GM21737 (cell line): ENCODE results near the gene CXCR3.
"Not testable (repeated sequence)": the region's sequence is repeated elsewhere in the genome, so short reads cannot be mapped to it uniquely, and the experiment has no call there.

Source experiments
- ATAC-seq: cut with Tn5 transposase; IDR thresholded peaks from one replicate; pipeline ENCODE4 v1.9.1; 2021; ENCODE audit warnings: mild to moderate bottlenecking, moderate library complexity; ENCODE audit not compliant: unreplicated experiment

The CXCR3 gene

DNA sequence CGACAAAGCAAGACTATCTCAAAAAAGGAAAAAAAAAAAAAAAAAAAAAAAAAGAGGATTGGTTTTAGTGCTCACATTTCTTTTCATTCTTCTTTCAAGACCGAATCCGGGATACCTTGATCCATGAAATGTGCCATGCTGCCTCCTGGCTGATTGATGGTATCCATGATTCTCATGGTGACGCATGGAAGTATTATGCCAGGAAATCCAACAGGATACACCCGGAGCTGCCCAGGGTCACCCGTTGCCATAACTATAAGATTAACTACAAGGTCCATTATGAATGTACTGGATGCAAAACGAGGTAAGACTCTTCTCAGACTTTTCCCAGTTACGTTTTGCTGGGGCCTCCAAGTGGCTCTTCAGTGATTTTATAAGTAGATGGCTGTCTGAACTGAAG is 6.1 kb downstream of the CXCR3 start:
- no peak for ATAC-seq

- not testable (repeated sequence) for ATAC-seq
Measured at GRCh38 chrX:71611736-71612135, 6.6 kb downstream of the CXCR3 start.

- ATAC-seq = no peak
Measured at GRCh38 chrX:71609095-71609750, 9.1 kb downstream of the CXCR3 start.

GRCh38 chrX:71607488-71607887 is 10.8 kb downstream of the CXCR3 start:
- ATAC-seq = no peak

- no peak for ATAC-seq
Measured at GRCh38 chrX:71606536-71607216, 11.6 kb downstream of the CXCR3 start.

DNA sequence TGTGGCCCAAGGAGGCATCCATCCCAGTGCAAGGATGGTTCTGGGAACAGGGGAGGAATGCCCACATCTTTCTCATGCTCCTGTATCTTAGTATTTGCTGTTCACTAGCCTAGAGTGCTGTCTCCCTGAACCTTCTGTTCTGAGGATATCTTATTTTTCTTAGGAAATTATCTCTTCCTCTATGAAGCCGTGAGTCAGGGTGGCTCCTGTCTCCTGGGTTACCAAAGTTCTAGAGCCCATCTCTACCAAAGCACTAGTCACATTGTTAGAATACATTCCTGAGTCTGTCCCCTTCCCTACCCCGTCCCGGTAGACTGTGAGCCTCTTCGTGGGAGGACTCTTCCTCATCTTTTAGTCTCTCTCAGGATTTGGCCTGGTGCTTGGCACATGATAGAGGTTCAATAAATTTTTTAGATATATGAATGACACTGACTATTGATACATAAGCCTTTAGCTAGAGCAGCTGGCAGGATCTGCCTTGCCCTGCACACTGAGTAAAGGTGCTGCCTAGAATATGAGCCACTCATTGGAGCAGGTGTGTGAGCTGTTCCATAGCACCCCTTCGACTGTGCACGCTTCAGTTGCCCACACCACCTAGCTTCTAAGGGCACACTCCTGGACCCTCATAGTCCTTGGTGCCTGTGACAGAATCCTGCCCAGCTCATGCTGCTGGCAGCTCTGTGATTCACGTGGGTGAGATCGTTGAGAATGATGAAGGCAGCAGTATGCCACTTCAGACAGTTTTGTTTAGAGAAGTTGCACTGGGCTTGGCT is 13.3 kb downstream of the CXCR3 start:
- no peak for ATAC-seq

GRCh38 chrX:71604141-71604540 is 14.2 kb downstream of the CXCR3 start:
- ATAC-seq = no peak

GRCh38 chrX:71603618-71604017 is 14.7 kb downstream of the CXCR3 start:
- ATAC-seq = no peak

DNA sequence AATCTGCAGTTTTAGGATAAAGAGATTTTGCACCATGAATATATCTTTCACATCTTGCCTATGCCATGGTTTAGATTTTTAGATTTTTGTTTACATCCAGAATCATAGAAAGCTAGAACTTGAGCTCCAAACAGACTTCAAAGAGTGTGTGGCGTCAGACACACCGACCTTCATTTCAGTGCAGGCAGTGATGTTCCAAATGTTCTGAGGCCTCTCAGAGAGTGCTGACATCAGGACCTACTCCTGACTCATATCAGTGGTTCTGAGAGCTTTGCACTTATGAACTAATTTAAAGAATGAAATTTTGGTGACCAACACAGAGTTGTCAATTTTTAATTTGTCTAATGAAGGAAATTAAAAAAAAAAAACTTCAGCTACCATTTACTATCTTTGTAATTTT is 18.3 kb downstream of the CXCR3 start:
- no peak for ATAC-seq

- ATAC-seq = not testable (repeated sequence)
Measured at GRCh38 chrX:71593210-71593609, 25.1 kb downstream of the CXCR3 start.

- no peak for ATAC-seq
Measured at GRCh38 chrX:71586929-71587328, 31.4 kb downstream of the CXCR3 start.

DNA sequence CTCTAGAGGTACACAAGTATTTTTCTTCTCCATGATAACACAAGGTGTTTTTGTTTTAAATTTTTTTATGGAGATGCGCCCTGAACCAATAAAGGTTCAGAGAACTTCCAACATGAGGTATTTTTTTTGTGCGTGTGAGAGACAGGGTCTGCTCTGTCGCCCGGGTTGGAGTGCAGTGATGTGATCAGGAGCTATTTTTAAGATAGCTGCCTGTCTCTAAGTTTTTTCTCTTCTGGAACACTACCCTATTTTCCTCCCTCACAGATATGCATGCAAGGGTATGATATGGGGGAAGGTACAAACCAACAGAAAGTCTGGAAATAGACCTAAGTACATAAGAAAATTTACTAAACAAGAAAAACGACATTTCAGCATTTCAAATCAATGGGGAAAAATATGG is 37.1 kb downstream of the CXCR3 start:
- ATAC-seq = no peak

- ATAC-seq = no peak
Measured at GRCh38 chrX:71579990-71580380, 38.3 kb downstream of the CXCR3 start.

- no peak for ATAC-seq
Measured at GRCh38 chrX:71579136-71579989, 38.9 kb downstream of the CXCR3 start.

DNA sequence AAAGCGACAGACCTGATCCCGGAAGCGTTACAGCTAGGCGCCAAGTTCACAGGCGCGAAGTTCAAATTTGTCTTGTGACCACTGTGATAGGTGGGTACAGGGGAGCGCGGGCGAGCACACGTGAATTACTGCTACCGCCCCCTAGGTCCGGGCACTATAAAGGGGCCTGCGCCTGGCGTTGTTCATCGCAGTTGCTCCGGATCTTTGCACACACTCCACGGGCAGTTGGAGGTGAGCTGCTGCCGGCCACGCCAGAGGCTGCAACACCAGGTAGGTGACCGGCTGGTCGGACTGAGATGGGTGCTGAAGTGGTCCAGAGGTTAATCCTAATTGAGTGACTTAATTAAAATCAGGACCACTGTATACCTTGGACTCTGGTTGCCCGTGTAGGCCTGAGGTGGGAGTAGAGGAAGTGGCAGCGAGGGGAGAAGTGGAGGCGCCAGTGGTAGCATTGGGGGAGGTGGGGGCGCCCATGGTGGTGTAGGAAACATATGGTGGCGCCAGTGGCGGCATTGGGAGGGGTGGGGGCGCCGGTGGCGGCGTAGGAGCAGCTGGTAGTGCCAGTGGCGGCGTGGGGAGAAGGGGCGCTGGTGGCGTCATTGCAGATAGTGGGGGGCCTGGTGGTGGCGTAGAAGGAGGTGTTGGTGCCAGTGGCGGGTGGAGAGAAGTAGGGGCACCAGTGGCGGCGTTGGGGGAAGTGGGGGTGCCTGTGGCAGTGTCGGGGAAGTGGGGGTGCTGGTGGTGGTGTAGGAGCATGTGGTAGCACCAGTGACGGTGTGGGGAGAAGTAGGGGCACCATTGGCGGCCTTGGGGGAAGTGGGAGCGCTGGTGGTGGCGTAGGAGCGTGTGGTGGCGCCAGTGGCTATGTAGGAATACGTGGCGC is 39.8 kb downstream of the CXCR3 start, which contains the start of gene GCNA:
Gene GCNA (plus strand): TSS at position 185 of the 883 bp plus-strand sequence. CDS start 2,385 bp downstream, outside the sequence.
- no peak for ATAC-seq

DNA sequence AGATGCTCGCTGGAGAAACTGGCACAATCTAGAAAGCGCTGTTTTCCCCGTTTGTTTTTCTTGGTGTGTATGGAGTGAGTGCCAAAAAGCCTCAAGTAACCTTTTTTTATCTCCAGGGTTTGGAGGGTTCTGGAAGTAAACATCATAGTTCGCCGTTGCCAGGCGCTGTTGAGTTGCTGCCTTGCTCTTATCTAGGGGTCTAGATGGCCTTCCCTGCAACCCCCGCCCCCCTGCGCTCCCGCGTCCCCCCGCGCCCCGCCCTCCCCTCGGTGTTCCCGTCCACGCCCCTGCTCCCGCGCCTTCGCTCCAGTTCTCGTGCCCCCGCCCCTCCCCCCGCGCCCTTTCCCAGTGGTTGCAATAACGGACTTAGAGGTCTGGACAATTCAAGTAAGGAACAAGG is 40.6 kb downstream of the CXCR3 start:
- ATAC-seq = no peak

DNA sequence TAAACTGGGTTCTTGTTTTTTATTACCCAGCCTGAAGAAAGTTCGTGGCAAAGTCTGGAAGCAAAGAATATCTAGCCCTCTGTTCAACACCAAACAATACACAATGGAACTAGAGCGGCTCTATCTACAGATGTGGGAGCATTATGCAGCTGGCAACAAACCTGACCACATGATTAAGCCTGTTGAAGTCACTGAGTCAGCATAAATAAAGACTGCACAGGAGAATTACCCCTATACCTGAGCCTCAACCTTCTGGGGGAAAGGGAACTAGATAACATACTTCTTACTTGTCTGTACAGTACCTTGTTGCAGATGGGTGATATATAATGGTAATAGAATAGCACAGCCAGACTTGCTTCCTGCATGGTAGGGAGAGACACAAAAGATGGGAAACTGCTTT is 44.7 kb downstream of the CXCR3 start:
- no peak for ATAC-seq

DNA sequence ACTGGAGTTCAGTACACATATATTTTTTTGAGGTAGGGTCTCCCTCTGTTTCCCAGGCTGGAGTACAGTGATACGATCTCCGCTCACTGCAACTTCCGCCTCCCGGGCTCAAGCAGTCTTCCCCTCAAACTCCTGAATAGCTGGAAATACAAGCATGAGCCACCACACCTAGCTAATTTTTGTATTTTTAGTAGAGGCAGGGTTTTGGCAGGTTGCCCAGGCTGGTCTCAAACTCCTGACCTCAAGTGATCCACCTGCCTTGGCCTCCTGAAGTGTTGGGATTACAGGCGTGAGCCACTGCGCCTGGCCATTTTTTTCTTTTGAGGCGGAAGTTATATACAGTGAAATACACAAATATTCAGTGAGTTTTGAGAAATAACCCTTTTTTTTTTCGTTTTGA is 46.9 kb downstream of the CXCR3 start:
- ATAC-seq = not testable (repeated sequence)
